Measurements from ENCODE around the gene RYR1. TPM values are rescaled to one million over a fixed set of nuclear protein-coding genes. Genes with fewer than 3 reads are reported as not detected.

Gene RYR1
- total RNA-seq, 2 experiments from 2014 or later = 0.54 to 1.4 TPM

DNA sequence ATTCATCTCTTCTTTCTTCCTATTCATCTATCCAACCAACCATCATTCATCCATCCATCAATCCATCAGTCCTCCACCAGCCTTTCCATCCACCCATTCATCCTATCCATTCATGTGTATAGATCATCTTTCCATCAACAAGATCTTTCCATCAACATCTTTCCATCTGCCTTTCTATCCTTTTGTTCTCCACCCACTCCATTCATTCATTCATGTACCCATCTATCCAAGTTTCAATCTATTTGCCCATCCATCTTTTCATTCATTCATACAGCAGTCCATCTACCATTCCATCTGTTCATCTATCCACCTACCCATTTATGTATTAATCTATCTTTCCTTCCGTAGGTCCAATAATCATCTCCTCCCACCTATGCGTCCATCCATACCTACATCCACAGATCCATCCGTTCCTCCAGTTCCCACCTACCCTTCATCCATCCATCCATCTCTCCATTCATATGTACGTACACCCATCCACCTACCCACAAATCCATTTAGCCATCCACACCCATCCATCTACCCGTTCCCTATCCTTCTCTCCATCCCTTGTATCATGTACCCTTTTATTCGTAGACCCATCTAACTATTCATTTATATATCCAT is 53.3 kb downstream of the RYR1 start:
- TF ChIP-seq, protein P1, sequence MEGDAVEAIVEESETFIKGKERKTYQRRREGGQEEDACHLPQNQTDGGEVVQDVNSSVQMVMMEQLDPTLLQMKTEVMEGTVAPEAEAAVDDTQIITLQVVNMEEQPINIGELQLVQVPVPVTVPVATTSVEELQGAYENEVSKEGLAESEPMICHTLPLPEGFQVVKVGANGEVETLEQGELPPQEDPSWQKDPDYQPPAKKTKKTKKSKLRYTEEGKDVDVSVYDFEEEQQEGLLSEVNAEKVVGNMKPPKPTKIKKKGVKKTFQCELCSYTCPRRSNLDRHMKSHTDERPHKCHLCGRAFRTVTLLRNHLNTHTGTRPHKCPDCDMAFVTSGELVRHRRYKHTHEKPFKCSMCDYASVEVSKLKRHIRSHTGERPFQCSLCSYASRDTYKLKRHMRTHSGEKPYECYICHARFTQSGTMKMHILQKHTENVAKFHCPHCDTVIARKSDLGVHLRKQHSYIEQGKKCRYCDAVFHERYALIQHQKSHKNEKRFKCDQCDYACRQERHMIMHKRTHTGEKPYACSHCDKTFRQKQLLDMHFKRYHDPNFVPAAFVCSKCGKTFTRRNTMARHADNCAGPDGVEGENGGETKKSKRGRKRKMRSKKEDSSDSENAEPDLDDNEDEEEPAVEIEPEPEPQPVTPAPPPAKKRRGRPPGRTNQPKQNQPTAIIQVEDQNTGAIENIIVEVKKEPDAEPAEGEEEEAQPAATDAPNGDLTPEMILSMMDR (conservative IDR thresholded peaks at IDR 0.05; ENCODE audit: low read length) = no peak
- no peak for TF ChIP-seq EZH2phosphoT487 (IDR thresholded peaks at IDR 0.05; ENCODE audit: borderline replicate concordance, low read depth, low read length)
- Histone ChIP-seq H4K20me1 (ENCODE audit: insufficient read depth, low read length) (no peaks in the 10 kb centered on the region), H3K4me1 (ENCODE audit: insufficient read depth, low read length, poor library complexity, severe bottlenecking) (peaks cover under 1% of the 10 kb centered on the region), H2AFZ (ENCODE audit: low read length) (no peak overlapping the region), H3K9me2 (ENCODE audit: insufficient read depth, low read length) (no peaks in the 10 kb centered on the region), H3K4me2 (ENCODE audit: low read length) (no peak overlapping the region), H3K4me3 (ENCODE audit: low read depth, low read length, poor library complexity, severe bottlenecking) (no peak overlapping the region), H3K9me3 (ENCODE audit: low read length) (no peaks in the 10 kb centered on the region), H3K36me3 (ENCODE audit: insufficient read depth, low read length) (no peaks in the 10 kb centered on the region), H3K27ac (ENCODE audit: low read depth, low read length, poor library complexity, severe bottlenecking) (no peak overlapping the region), H3K79me2 (ENCODE audit: insufficient read depth, low read depth, low read length) (no peaks in the 10 kb centered on the region)
- no peak for DNase-seq (ENCODE audit: low spot score)
- intact Hi-C loops (cut with micrococcal nuclease; ENCODE audit: unreplicated experiment) = no loop called here
- ChIA-PET POLR2A (no interaction called here), CTCF (ENCODE audit: unreplicated experiment) (no interaction called here)
- no TSS peak for BruUV-seq (replicated peaks)

DNA sequence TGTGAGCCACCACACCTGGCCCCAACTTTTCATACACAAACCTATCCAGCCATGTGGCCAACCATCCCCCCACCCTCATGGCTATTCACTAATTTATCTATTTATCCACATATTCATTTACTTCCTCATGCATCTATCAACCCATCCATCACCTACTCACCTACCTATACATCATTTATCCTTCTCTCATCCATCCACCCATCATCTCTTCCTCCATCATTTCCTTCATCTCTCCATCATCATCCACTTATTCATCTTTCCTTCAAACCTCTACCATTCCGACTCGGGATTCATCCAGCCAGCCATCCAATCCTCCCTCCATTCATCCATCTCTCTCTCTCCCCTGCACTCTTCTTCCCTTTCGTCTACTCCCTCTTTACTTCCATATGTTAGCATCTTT is 54.6 kb downstream of the RYR1 start:
- H3K9me2 ChIP-seq (ENCODE audit: insufficient read depth, low read length) = no peaks in the 10 kb centered on the region
- peaks cover 8% of the 10 kb centered on the region for H3K4me1 ChIP-seq (ENCODE audit: insufficient read depth, low read length, poor library complexity, severe bottlenecking)
- POLR2A ChIA-PET = interaction anchor here (0.5 kb wide), 1 partner anchor 72 kb away, joined by 3 read pairs; no protein-coding TSS in a partner anchor
- intact Hi-C loops (cut with micrococcal nuclease; ENCODE audit: unreplicated experiment) = no loop called here
- CTCF ChIA-PET (ENCODE audit: unreplicated experiment) = interaction anchor here (1.0 kb wide), 1 partner anchor 8 kb away, joined by 3 read pairs; no protein-coding TSS in a partner anchor
- no peaks in the 10 kb centered on the region for H3K79me2 ChIP-seq (ENCODE audit: insufficient read depth, low read depth, low read length)
- DNase-seq (ENCODE audit: low spot score) = no peak
- BruUV-seq (replicated peaks) = no TSS peak
- no peaks in the 10 kb centered on the region for H3K9me3 ChIP-seq (ENCODE audit: low read length)
- no peak overlapping the region for H2AFZ ChIP-seq (ENCODE audit: low read length)
- no peaks in the 10 kb centered on the region for H4K20me1 ChIP-seq (ENCODE audit: insufficient read depth, low read length)
- no peak overlapping the region for H3K4me2 ChIP-seq (ENCODE audit: low read length)
- no peaks in the 10 kb centered on the region for H3K36me3 ChIP-seq (ENCODE audit: insufficient read depth, low read length)
- no peak overlapping the region for H3K27ac ChIP-seq (ENCODE audit: low read depth, low read length, poor library complexity, severe bottlenecking)
- TF ChIP-seq, protein P1 (conservative IDR thresholded peaks at IDR 0.05; ENCODE audit: low read length) = no peak
- TF ChIP-seq EZH2phosphoT487 (IDR thresholded peaks at IDR 0.05; ENCODE audit: borderline replicate concordance, low read depth, low read length) = no peak
- H3K4me3 ChIP-seq (ENCODE audit: low read depth, low read length, poor library complexity, severe bottlenecking) = no peak overlapping the region

DNA sequence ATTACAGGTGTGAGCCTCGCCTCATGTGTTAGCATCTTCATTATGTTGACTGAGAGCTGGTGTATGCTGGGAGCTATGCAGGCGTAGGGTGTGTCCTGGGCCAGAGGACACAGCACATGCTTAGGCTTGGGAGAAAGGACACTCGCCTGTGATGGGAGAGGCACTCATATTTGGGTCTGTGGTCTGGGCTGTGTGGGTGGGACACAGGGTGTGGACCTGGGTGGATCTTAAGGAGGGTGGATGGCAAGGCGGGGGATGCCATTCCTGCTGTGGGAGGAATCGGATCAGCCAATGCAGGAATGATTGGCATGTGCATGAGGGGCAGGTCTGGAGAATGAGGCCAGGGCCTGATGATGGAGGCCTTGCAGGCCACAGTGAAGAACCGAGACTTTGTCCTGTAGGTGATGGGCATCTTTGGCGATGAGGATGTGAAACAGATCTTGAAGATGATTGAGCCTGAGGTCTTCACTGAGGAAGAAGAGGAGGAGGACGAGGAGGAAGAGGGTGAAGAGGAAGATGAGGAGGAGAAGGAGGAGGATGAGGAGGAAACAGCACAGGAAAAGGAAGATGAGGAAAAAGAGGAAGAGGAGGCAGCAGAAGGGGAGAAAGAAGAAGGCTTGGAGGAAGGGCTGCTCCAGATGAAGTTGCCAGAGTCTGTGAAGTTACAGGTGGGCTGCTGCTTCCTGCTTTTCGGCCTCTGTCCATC is 55.4 kb downstream of the RYR1 start:
- ChIA-PET POLR2A (interaction anchor here (0.5 kb wide), 1 partner anchor 72 kb away, joined by 3 read pairs; no protein-coding TSS in a partner anchor), CTCF (ENCODE audit: unreplicated experiment) (interaction anchor here (1.0 kb wide), 1 partner anchor 9 kb away, joined by 3 read pairs; no protein-coding TSS in a partner anchor)
- H3K9me2 ChIP-seq (ENCODE audit: insufficient read depth, low read length) = no peaks in the 10 kb centered on the region
- H3K79me2 ChIP-seq (ENCODE audit: insufficient read depth, low read depth, low read length) = no peaks in the 10 kb centered on the region
- no peak overlapping the region for H3K4me3 ChIP-seq (ENCODE audit: low read depth, low read length, poor library complexity, severe bottlenecking)
- no TSS peak for BruUV-seq (replicated peaks)
- no peaks in the 10 kb centered on the region for H4K20me1 ChIP-seq (ENCODE audit: insufficient read depth, low read length)
- H3K27ac ChIP-seq (ENCODE audit: low read depth, low read length, poor library complexity, severe bottlenecking) = no peak overlapping the region
- intact Hi-C loops (cut with micrococcal nuclease; ENCODE audit: unreplicated experiment) = no loop called here
- no peak for DNase-seq (ENCODE audit: low spot score)
- H3K36me3 ChIP-seq (ENCODE audit: insufficient read depth, low read length) = no peaks in the 10 kb centered on the region
- TF ChIP-seq, protein P1 (conservative IDR thresholded peaks at IDR 0.05; ENCODE audit: low read length) = no peak
- no peak for TF ChIP-seq EZH2phosphoT487 (IDR thresholded peaks at IDR 0.05; ENCODE audit: borderline replicate concordance, low read depth, low read length)
- no peak overlapping the region for H2AFZ ChIP-seq (ENCODE audit: low read length)
- H3K4me2 ChIP-seq (ENCODE audit: low read length) = no peak overlapping the region
- no peaks in the 10 kb centered on the region for H3K9me3 ChIP-seq (ENCODE audit: low read length)
- peaks cover 8% of the 10 kb centered on the region for H3K4me1 ChIP-seq (ENCODE audit: insufficient read depth, low read length, poor library complexity, severe bottlenecking)

All from OCI-LY7 (cell line).